K562 (cell line): ENCODE data around the gene STON2. TPM values are rescaled to one million over a fixed set of nuclear protein-coding genes. Genes with fewer than 3 reads are reported as not detected.

Source experiments
- BRCA1 ChIP-seq, 2 experiments: fragments of 450-650 bp in 1 of 2; sonication (generic) in 1 of 2; formaldehyde crosslinking in 1 of 2; IDR thresholded peaks; 2 replicates each; pipeline versions ENCODE4 v1.5.0 to v1.6.1; 2017 to 2020; ENCODE audit warnings: mild to moderate bottlenecking in 1 of 2, missing genetic modification reagents in 1 of 2
- ELF1 ChIP-seq: fragments of 200-800 bp; sonication (Bioruptor generic); IDR thresholded peaks from 2 replicates; pipeline ENCODE4 v1.6.1; 2016; ENCODE audit warnings: missing genetic modification characterization, missing compliant biosample characterization
- FOXA1 ChIP-seq: fragments of 450-650 bp; IDR thresholded peaks from 2 replicates; pipeline ENCODE4 v1.6.1; 2016; ENCODE audit warnings: mild to moderate bottlenecking, borderline replicate concordance
- FOXJ3 ChIP-seq: sonication (generic); formaldehyde crosslinking; IDR thresholded peaks from 2 replicates; pipeline ENCODE4 v1.4.0; 2020; ENCODE audit warnings: mild to moderate bottlenecking, missing genetic modification reagents
- GABPB2 ChIP-seq: fragments of 250-450 bp; sonication (Bioruptor Pico); conservative IDR thresholded peaks from 2 replicates; pipeline ENCODE4 v1.5.1; 2021; ENCODE audit warnings: mild to moderate bottlenecking
- ILF3 ChIP-seq: fragments of 450-650 bp; IDR thresholded peaks from 2 replicates; pipeline ENCODE4 v1.6.1; 2018; ENCODE audit warnings: antibody characterized with exemption, mild to moderate bottlenecking, moderate library complexity, borderline replicate concordance
- MIER1 ChIP-seq: fragments of 450-650 bp; IDR thresholded peaks from 2 replicates; pipeline ENCODE4 v1.6.1; 2016; ENCODE audit warnings: antibody characterized with exemption, mild to moderate bottlenecking, low read depth
- MTA2 ChIP-seq: fragments of 450-650 bp; IDR thresholded peaks from 2 replicates; pipeline ENCODE4 v1.6.1; 2016; ENCODE audit warnings: low read depth
- MTF1 ChIP-seq: fragments of 250-450 bp; sonication (Bioruptor Pico); IDR thresholded peaks from 2 replicates; pipeline ENCODE4 v1.9.0; 2021; ENCODE audit warnings: moderate library complexity, mild to moderate bottlenecking, inconsistent platforms, borderline replicate concordance
- MYBL2 ChIP-seq, 2 experiments: fragments of 450-650 bp in 1 of 2; sonication (generic) in 1 of 2; formaldehyde crosslinking in 1 of 2; IDR thresholded peaks; 2 replicates each; pipeline versions ENCODE4 v1.6.1 to v1.8.1; 2017 to 2022; ENCODE audit warnings: borderline replicate concordance in 1 of 2, inconsistent platforms in 1 of 2, low read depth in 1 of 2, mild to moderate bottlenecking in 1 of 2, missing genetic modification reagents in 1 of 2, moderate library complexity in 1 of 2
- PYGO2 ChIP-seq: fragments of 450-650 bp; IDR thresholded peaks from 2 replicates; pipeline ENCODE4 v1.6.1; 2016; ENCODE audit warnings: mild to moderate bottlenecking, missing genetic modification characterization, moderate library complexity, missing compliant biosample characterization
- RBFOX2 ChIP-seq: fragments of 200-400 bp; formaldehyde crosslinking; IDR thresholded peaks from 2 replicates; pipeline ENCODE4 v1.6.1; 2017; ENCODE audit warnings: low read depth, mild to moderate bottlenecking, low read length, moderate library complexity
- SMAD1 ChIP-seq: fragments of 150-350 bp; IDR thresholded peaks from 2 replicates; pipeline ENCODE4 v1.6.1; 2014; ENCODE audit warnings: low read length, low read depth; ENCODE audit not compliant: partially characterized antibody
- SUPT5H ChIP-seq: fragments of 450-650 bp; IDR thresholded peaks from 2 replicates; pipeline ENCODE4 v1.6.1; 2016
- TAF15 ChIP-seq: fragments of 200-400 bp; formaldehyde crosslinking; IDR thresholded peaks from 2 replicates; pipeline ENCODE4 v1.6.1; 2017; ENCODE audit warnings: mild to moderate bottlenecking, low read depth, low read length, moderate library complexity
- ZC3H4 ChIP-seq: sonication (generic); formaldehyde crosslinking; IDR thresholded peaks from 2 replicates; pipeline ENCODE4 v1.9.0; 2021; ENCODE audit warnings: missing genetic modification reagents, borderline replicate concordance
- ZNF282 ChIP-seq: sonication (generic); formaldehyde crosslinking; IDR thresholded peaks from 2 replicates; pipeline ENCODE4 v1.8.1; 2023; ENCODE audit warnings: missing genetic modification reagents
- ZNF57 ChIP-seq: fragments of 450-650 bp; formaldehyde crosslinking; IDR thresholded peaks from 2 replicates; pipeline ENCODE4 v1.4.0; 2020; ENCODE audit warnings: mild to moderate bottlenecking, moderate library complexity
- polyA plus RNA-seq, 8 experiments: library from polyadenylated mRNA; depleted of rRNA in 4 of 8; stranded (reverse) in 5 of 8; unstranded in 3 of 8; fragments of >200 nt; fragmentation: Nextera tagmentation in 2 of 8; fragmentation: Illumina TruSeq in 1 of 8; extraction: Ambion mirVana in 2 of 8; extraction: Trizol in 1 of 8; gene quantifications; 2 replicates each; pipeline versions ENCODE4 v1.2.1 to v1.2.3, GENCODE V29; 2011 to 2014; ENCODE audit warnings: inconsistent platforms in 1 of 8, missing spikeins in 1 of 8
- total RNA-seq, 7 experiments: library from RNA; depleted of rRNA in 6 of 7; stranded (reverse); fragments of >200 nt in 6 of 7; fragmentation: Illumina TruSeq in 2 of 7; extraction: Trizol in 2 of 7; gene quantifications; 2 replicates each; pipeline versions ENCODE4 v1.2.1 to v1.2.3, GENCODE V29; 2011 to 2021; ENCODE audit warnings: low replicate concordance in 1 of 7
- TF ChIP-seq, protein P1 (sequence below): sonication (generic); formaldehyde crosslinking; IDR thresholded peaks from 2 replicates; pipeline ENCODE4 v1.8.0; 2022; ENCODE audit warnings: mild to moderate bottlenecking, low read depth, missing genetic modification reagents
- TF ChIP-seq, protein P2 (sequence below), 2 experiments: fragments of 450-650 bp; IDR thresholded peaks; 2 replicates each; pipeline ENCODE4 v1.6.1; 2018; ENCODE audit warnings: mild to moderate bottlenecking in 2 of 2, low read depth in 1 of 2; ENCODE audit not compliant: partially characterized antibody in 2 of 2
- TF ChIP-seq, protein P3 (sequence below): fragments of 450-650 bp; IDR thresholded peaks from 2 replicates; pipeline ENCODE4 v1.6.1; 2016; ENCODE audit warnings: missing biosample characterization, missing genetic modification characterization

The STON2 gene
- total and polyA plus RNA-seq, 9 of the 15 experiments (the other 6 are each of a cell fraction or from before 2014, with no cell fraction given), result 7.8 to 99.3 (median 53.5) TPM

DNA sequence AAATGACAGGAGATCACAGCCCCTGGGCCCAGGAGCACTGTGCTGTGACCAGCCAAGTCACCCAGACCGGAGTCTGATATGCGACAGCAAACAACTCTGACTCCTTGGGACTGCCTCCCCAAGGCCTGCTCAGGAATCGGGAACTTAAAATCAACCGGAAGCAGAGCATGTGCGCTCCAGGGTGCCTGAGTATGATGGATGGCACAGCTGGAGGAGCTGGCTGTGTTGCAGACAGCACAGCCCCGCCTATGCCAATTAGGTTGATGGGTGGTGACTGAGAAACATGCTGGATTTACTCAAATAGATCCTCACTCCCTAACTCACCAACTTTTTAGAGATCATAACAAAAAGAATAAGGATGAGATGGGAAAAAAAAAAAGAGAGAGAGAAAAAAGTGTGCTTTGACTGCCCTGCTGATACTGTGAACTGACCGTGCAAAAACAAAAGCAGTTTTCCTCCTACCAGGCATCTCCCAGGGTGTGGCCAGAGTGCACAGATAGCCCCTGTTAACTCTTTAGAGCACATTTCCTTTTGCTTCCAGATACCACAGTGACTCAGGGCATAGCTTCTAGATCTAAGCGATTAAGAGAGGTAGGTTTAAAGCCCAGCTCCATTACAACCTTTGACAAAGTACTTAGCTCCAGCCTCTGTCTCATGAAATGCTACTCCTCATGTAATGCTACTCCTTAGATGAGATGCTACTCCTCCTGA, 27.4 kb upstream of the STON2 start (continued):
- TF ChIP-seq TAF15 (no peak), ILF3 (no peak), SUPT5H (0 out of 2 replicates have a peak, but pooled peaks have one; percentile 38), BRCA1 (IDR thresholded peaks at IDR 0.05) (no peak), BRCA1 (CRISPR knock-in tag; IDR thresholded peaks at IDR 0.05) (no peak), RBFOX2 (peak; percentile 58), MYBL2 (IDR thresholded peaks at IDR 0.05; ENCODE audit: low read depth) (no peak), MYBL2 (CRISPR knock-in tag; IDR thresholded peaks at IDR 0.05; ENCODE audit: borderline replicate concordance) (no peak), PYGO2 (no peak), ZC3H4 (CRISPR knock-in tag) (no peak), ZNF282 (CRISPR knock-in tag) (no peak), FOXA1 (no peak), ZNF57 (CRISPR knock-in tag) (no peak), MTF1 (no peak), MTA2 (peak; percentile 56), GABPB2 (CRISPR knock-in tag) (no peak), MIER1 (no peak), SMAD1 (no peak), FOXJ3 (CRISPR knock-in tag) (no peak), ELF1 (tag) (peak; percentile 57)
- TF ChIP-seq, protein P1, sequence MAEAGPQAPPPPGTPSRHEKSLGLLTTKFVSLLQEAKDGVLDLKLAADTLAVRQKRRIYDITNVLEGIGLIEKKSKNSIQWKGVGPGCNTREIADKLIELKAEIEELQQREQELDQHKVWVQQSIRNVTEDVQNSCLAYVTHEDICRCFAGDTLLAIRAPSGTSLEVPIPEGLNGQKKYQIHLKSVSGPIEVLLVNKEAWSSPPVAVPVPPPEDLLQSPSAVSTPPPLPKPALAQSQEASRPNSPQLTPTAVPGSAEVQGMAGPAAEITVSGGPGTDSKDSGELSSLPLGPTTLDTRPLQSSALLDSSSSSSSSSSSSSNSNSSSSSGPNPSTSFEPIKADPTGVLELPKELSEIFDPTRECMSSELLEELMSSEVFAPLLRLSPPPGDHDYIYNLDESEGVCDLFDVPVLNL (CRISPR knock-in tag), result no peak
- TF ChIP-seq, protein P2, sequence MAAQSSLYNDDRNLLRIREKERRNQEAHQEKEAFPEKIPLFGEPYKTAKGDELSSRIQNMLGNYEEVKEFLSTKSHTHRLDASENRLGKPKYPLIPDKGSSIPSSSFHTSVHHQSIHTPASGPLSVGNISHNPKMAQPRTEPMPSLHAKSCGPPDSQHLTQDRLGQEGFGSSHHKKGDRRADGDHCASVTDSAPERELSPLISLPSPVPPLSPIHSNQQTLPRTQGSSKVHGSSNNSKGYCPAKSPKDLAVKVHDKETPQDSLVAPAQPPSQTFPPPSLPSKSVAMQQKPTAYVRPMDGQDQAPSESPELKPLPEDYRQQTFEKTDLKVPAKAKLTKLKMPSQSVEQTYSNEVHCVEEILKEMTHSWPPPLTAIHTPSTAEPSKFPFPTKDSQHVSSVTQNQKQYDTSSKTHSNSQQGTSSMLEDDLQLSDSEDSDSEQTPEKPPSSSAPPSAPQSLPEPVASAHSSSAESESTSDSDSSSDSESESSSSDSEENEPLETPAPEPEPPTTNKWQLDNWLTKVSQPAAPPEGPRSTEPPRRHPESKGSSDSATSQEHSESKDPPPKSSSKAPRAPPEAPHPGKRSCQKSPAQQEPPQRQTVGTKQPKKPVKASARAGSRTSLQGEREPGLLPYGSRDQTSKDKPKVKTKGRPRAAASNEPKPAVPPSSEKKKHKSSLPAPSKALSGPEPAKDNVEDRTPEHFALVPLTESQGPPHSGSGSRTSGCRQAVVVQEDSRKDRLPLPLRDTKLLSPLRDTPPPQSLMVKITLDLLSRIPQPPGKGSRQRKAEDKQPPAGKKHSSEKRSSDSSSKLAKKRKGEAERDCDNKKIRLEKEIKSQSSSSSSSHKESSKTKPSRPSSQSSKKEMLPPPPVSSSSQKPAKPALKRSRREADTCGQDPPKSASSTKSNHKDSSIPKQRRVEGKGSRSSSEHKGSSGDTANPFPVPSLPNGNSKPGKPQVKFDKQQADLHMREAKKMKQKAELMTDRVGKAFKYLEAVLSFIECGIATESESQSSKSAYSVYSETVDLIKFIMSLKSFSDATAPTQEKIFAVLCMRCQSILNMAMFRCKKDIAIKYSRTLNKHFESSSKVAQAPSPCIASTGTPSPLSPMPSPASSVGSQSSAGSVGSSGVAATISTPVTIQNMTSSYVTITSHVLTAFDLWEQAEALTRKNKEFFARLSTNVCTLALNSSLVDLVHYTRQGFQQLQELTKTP (IDR thresholded peaks at IDR 0.05; ENCODE audit: low read depth in 1 of 2, partially characterized antibody in 2 of 2), result no peak
- TF ChIP-seq, protein P3, sequence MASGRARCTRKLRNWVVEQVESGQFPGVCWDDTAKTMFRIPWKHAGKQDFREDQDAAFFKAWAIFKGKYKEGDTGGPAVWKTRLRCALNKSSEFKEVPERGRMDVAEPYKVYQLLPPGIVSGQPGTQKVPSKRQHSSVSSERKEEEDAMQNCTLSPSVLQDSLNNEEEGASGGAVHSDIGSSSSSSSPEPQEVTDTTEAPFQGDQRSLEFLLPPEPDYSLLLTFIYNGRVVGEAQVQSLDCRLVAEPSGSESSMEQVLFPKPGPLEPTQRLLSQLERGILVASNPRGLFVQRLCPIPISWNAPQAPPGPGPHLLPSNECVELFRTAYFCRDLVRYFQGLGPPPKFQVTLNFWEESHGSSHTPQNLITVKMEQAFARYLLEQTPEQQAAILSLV (tag), result no peak
